NCI-H1105 treated with DMSO at 0.1 percent for 48 hours (cell line): ENCODE data around the gene SIN3B.

Experiments
- DNase-seq: peaks from one replicate; lab custom pipeline; 2025; lab: John Stamatoyannopoulos, UW

SIN3B gene

DNA sequence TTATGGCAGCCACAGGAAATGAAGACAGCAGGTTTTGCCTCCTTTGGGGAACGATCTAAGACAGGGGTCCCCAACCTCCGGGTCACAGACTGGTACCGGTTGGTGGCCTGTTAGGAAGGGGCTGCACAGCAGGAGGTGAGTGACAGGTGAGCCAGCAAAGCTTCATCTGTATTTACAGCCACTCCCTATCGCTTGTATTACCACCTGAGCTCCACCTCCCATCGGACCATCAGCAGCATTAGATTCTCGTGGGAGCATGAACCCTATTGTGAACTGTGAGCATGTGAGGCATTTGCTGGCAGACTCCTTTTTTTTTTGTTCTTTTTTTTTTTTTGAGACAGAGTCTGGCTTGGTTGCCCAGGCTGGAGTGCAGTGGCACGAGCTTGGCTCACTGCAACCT, 81.8 kb downstream of the SIN3B start:
- DNase-seq: no peak

DNA sequence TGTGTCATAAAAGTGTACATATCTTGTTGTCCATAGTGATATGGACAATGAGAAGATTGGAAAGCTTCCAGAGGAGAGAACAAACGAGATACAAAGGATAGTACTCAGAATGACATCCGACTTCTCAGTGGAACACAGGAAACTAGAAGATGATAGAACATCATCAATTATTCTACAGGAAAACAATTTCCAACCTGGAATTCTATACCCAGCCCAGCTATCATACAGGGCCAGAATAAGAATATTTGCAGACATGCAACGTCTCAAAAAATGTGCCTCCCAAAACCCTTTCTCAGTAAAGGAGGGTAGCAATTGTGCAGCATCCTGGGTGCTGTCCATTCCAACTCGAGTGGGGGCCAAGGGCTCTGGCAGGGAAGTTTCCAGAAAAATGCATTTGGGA, 83.6 kb downstream of the SIN3B start:
- DNase-seq: no peak

DNA sequence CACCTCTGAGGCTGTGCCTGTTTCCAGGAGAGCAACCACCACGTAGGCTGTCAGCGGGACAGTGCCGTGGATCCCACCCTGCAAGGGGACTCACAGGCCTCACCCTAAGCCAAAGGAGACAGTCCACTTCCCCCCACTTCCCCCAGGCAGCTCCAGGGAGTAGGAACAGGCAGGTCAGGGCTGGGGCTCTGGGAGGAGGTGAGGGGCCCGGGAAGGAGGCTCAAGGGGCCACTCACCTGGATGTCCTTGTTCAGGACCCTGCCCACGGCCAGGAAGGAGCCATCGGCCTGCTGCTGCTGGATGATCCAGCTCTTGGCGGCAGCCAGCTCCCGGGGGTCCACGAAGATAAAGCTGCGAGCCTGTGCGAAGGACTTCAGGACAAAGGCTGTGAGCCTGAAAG, 85.2 kb downstream of the SIN3B start:
- no peak for DNase-seq

DNA sequence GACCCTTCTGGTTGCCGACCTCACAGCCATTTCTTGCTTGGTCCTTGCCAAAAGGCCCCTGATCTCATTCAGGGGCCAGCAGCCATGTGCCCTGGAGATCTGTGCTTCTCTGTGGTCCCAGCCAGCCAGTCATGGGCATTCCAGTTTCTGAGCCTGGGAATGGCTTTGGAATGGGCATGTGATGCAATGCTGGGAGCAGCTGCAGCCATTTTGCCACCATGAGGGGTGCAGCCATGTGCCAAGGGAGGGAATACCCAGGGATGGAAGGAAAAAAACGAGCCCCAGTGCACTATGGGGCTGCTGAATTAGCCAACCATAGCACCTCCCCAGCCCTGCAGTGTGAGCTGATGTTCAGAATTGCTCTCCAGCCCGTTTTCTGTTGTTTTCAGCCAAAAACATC, 85.9 kb downstream of the SIN3B start:
- no peak for DNase-seq

DNA sequence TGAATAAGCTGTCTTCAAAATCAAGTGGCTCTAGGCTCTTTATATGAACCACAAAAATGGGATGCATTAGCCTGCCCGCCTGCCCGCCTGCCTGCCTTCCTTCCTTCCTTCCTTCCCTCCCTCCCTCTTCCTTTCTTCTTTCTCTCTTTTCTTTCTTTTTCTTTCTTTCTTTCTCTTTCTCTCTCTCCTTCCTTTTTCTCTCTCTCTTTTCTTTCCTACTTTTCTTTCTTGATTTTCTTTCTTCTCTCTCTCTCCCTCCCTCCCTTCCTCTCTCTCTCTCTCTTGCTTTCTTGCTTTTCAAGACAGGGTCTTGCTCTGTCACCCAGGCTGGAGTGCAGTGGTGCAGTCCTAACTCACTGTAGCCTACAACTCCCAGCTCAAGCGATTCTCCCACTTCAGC, 86.5 kb downstream of the SIN3B start:
- no peak for DNase-seq

DNA sequence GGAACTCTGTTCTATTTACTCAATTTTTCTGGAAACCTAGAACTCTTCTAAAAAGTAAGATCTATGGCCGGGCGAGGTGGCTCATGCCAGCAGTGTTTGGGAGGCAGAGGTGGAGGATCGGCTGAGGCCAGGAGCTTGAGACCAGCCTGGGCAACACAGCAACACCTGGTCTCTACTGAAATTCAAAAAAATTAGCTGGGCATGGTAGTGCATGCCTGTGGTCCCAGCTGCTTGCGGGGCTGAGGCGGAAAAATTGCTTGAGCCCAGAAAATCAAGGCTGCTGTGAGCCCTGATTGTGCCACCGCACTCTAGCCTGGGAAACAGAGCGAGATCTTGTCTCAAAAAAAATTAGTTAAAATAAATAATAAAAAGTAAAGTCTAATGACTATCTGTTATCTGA, 88.2 kb downstream of the SIN3B start:
- DNase-seq: no peak

DNA sequence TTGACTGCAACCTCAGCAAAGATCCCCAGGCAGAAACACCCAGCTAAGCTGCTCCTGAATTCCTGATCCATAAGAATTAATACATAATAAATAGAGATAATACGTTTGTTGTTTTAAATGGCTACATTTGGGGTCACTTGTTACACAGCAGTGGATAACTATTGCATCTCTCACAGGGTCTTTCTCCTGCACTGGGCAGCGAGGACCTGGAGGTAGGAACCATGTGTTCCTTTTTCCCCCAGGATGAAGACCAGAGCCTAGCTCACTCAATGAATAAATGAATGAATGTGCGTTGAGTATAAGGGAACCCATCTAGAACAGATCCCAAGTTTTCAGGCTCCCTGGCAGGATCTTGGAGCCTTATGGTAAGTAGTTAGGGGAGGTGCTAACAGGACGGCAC, 90.3 kb downstream of the SIN3B start:
- DNase-seq: no peak

DNA sequence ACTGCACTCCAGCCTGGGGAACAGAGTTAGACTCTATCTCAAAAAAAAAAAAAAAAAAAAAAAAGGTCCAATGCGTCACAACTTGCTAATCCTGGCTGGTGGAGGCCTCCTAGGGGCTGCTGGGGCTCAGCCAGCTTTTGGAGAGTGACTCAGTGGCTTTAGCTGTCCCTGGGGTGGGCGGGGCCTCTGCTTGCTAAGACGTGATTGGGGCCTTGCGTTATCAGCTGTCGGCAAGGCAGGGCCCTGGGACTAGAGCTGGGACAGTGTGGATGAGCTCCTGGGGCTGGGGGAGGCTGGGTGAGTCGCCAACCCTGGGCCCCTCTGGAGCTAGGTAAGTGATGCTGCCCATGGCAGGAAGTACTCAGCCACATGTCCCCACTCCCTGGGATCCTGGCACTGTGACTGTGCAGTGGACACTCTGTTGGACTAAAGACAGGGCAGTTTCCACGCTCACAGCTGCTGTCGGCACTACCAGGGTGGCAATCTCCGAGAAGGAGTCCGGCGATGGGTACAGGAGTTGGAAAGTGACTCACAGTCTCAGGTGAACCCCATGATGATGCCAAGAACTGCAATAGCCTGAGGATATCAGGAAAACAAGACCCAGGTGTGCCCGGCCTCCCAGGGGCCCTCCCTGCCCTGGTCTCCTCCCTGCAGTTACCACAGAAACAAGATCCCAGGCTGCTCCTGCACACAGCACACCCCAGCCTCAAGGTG, 91.8 kb downstream of the SIN3B start:
- no peak for DNase-seq

DNA sequence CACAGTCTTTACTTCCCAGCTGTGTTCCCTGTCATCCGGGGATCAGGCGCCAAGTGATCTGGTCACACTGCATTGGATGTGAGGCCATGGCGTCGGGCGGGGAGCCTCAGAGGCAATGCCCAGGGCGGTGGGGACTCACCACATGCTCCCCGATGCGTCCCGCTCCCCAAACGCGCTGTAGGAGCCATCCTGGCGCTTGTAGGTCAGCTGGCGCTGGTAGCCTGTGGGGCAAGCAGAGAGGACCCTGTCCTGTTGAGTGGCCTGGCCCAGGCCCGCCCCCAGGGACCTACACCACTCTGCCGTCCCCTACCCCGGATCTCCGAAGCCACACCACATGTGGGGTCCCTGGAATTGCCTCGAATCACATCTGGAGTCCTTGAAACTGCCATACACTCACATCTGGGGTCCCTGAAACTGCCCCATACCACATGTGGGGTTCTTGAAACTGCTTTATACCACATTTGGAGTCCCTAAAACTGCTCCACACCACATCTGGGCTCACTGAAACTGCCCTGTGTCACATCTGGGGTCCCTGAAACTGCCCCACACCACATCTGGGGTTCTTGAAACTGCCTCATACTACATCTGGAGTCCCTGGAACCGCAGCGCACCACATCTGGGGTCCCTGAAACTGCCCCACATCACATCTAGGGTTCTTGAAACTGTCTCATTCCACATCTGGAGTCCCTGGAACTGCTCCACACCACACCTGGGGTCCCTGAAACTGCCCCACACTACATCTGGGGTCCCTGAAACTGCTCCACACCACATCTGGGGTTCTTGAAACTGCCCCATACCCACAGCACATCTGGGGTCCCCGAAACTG, 92.8 kb downstream of the SIN3B start:
- no peak for DNase-seq

DNA sequence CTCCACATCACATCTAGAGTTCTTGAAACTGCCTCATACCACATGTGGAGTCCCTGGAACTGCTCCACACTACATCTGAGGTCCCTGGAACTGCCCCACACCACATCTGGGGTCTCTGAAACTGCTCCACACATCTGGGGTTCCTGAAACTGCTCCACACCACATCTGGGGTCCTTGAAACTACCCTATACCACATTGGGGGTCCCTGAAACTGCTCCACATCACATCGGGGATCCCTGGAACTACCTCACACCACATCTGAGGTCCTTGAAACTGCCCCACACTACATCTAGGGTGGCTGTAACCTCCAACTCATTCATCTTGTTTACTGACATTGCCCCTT, 93.4 kb downstream of the SIN3B start:
- DNase-seq: no peak

DNA sequence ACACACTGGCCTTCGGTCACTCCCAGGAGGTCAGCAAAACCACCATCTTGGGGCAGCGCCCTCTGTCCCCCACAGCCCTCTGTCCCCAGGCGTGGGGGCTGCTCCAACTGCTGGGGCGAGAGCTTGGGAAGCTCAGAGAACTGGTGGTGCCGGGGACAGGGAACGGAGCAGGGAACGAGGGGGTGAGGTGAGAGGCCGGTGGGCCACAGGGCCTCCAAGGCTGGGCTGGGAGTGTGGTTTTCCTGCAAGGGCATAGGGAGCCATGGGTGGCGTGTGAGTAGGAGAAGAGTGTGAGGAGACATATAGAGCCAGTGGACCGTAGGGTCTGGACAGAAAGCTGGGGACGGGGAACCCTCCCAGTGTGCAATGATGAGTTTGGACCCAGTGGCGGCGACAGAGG, 93.8 kb downstream of the SIN3B start:
- no peak for DNase-seq

DNA sequence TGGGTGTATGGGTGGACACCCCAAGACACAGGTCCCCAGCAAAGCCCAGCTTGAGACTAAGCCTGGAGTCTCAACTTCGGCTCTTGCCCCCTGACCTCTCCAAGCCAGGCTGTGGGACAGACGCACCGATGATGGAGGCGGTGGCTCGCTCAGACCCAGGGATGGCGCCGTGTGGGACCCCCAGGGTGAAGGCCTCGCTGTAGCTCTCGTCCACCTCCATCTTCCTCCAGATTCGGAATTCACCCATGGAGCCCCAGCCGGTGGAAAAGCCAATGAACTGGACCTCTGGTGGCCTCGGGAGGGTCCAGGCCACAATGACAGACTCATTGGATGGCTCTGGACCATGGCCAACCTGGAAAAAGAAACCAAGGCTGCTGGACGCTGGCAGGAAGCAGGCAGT, 98.7 kb downstream of the SIN3B start:
- no peak for DNase-seq

DNA sequence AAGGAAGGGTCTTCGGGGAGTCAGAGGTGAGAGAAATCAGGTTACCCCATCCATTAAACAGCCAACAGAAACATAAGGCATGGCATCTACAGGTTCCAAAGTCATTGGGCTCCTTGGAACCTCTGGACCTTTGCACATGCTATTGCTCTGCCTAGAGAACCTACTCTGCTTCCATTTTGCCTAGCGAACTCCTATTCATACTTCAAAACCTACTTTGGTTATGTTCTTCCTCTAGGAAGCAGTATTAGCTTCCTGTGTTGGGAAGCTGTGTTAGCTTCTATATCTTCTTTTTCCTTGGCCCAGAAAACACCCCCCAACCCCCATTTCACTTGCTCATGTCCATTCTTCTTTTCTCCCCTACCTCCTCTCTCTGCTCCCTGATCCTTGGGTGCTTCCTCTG, 99.2 kb downstream of the SIN3B start:
- no peak for DNase-seq

DNA sequence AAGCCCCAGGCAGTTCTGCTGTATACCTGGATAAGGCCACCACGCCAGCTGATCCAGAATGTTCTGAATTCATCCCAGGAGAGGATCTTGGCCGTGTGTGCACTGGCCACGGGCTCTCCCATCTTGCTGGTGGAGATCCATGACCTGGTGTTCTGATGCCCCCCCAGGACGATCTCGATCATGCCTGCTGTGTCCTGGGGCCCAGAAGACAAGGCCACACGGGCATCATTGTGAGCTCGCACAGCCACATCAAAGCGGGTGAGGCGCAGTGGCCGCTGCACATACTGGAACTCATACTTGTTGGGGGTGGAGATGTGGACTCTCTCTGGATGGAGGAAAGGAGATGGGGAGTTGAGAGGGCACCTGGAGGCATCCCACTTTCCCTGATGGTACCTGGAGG, 99.7 kb downstream of the SIN3B start:
- no peak for DNase-seq
